ENCODE results near the gene CDYL2. TPM values are rescaled to one million over a fixed set of nuclear protein-coding genes. Genes with fewer than 3 reads are reported as not detected.

CDYL2 gene
- total and polyA plus RNA-seq, 8 donors: 0.60 to 7.3 (median 1.7) TPM

- intact Hi-C loops (cut with DNase I; ENCODE audit: low total_unique reads): no loop called here
- DNase-seq: no peak
- WGBS, 5 donors: 72 to 80% (median 73%) methylated on average over 5 to 7 of the region's 7 CpGs
Measured at GRCh38 chr16:80591071-80591915, 213.1 kb downstream of the CDYL2 start.

GRCh38 chr16:80587071-80587470 is 217.3 kb downstream of the CDYL2 start:
- Histone ChIP-seq H3K4me3 (no peak overlapping the region), H3K27me3 (no peaks in the 10 kb centered on the region), H3K4me1 (no peaks in the 10 kb centered on the region), H3K36me3 (no peaks in the 10 kb centered on the region), H3K27ac (no peak overlapping the region), H3K9me3 (no peaks in the 10 kb centered on the region)
- DNase-seq: no peak
- no peak for TF ChIP-seq EP300 (IDR thresholded peaks at IDR 0.05)
- TF ChIP-seq, protein P1, sequence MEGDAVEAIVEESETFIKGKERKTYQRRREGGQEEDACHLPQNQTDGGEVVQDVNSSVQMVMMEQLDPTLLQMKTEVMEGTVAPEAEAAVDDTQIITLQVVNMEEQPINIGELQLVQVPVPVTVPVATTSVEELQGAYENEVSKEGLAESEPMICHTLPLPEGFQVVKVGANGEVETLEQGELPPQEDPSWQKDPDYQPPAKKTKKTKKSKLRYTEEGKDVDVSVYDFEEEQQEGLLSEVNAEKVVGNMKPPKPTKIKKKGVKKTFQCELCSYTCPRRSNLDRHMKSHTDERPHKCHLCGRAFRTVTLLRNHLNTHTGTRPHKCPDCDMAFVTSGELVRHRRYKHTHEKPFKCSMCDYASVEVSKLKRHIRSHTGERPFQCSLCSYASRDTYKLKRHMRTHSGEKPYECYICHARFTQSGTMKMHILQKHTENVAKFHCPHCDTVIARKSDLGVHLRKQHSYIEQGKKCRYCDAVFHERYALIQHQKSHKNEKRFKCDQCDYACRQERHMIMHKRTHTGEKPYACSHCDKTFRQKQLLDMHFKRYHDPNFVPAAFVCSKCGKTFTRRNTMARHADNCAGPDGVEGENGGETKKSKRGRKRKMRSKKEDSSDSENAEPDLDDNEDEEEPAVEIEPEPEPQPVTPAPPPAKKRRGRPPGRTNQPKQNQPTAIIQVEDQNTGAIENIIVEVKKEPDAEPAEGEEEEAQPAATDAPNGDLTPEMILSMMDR (IDR thresholded peaks at IDR 0.05): no peak
- no peak for TF ChIP-seq POLR2A (IDR thresholded peaks at IDR 0.05)
- TF ChIP-seq POLR2AphosphoS5 (IDR thresholded peaks at IDR 0.05): no peak
- intact Hi-C loops (cut with DNase I; ENCODE audit: low total_unique reads): no loop called here
- 82 to 91% (median 89%) methylated on average over 4 of the region's 4 CpGs for WGBS, 5 donors

More at GRCh38 chr16:80591071-80591915, 213.1 kb downstream of the CDYL2 start:
- Histone ChIP-seq H3K27me3 (peaks cover 0 to 5% (median 0%) of the 10 kb centered on the region in 3 donors), H3K27ac (no peak overlapping the region), H3K36me3 (no peaks in the 10 kb centered on the region), H3K4me3 (no peak overlapping the region), H3K9me3 (no peaks in the 10 kb centered on the region), H3K4me1 (no peaks in the 10 kb centered on the region)
- no peak for TF ChIP-seq POLR2A (IDR thresholded peaks at IDR 0.05)
- no peak for TF ChIP-seq POLR2AphosphoS5 (IDR thresholded peaks at IDR 0.05)
- TF ChIP-seq EP300 (IDR thresholded peaks at IDR 0.05): no peak
- TF ChIP-seq, protein P1 (IDR thresholded peaks at IDR 0.05): no peak

DNA sequence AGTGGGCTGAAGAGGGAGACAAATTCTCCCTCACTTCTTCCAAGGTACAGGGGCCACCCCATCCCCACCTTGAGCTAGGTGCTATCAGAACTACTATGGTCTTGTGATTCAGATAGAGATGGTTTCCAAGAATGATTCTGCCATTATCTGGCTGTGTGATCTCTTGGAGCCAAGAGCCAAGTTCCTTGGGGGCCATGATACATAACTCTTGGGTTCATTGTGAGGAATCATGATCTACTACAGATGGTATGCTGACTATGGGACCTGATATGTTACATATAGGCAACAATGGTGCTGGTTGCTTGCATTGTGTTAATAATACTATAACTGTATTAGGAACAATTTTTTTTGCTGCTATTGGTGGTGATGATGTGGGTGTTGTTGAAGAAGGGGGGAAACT is 217.9 kb downstream of the CDYL2 start:
- intact Hi-C loops (cut with DNase I; ENCODE audit: low total_unique reads): no loop called here
- DNase-seq: no peak
- Histone ChIP-seq H3K36me3 (no peaks in the 10 kb centered on the region), H3K4me1 (no peaks in the 10 kb centered on the region), H3K4me3 (no peak overlapping the region), H3K27ac (no peak overlapping the region), H3K27me3 (no peaks in the 10 kb centered on the region), H3K9me3 (no peaks in the 10 kb centered on the region)
- TF ChIP-seq, protein P1 (IDR thresholded peaks at IDR 0.05): no peak
- TF ChIP-seq EP300 (IDR thresholded peaks at IDR 0.05): no peak

GRCh38 chr16:80585764-80586163 is 218.6 kb downstream of the CDYL2 start:
- Histone ChIP-seq H3K27me3 (no peaks in the 10 kb centered on the region), H3K36me3 (no peaks in the 10 kb centered on the region), H3K27ac (no peak overlapping the region), H3K4me3 (no peak overlapping the region), H3K9me3 (no peaks in the 10 kb centered on the region), H3K4me1 (no peaks in the 10 kb centered on the region)
- DNase-seq: no peak
- WGBS, 5 donors: 81 to 87% (median 84%) methylated on average over 4 of the region's 4 CpGs
- intact Hi-C loops (cut with DNase I; ENCODE audit: low total_unique reads): no loop called here
- TF ChIP-seq, protein P1 (IDR thresholded peaks at IDR 0.05): no peak
- TF ChIP-seq EP300 (IDR thresholded peaks at IDR 0.05) (no peak), POLR2A (IDR thresholded peaks at IDR 0.05) (no peak), POLR2AphosphoS5 (IDR thresholded peaks at IDR 0.05) (no peak)

Measured in stomach (tissue), 9 donors.